Spleen (tissue), 11 donors: Measurements from ENCODE around the gene SLC39A3. TPM values are rescaled to one million over a fixed set of nuclear protein-coding genes. Genes with fewer than 3 reads are reported as not detected.

Experiments
- DNase-seq: peaks from one replicate; pipeline ENCODE4 v3.0.0-alpha.2; 2020
- H3K27ac ChIP-seq, 8 donors: fragments of 200-600 bp; sonication (generic) in 7 of 8; 1 replicate in 4 of 8; 2 replicates in 4 of 8; pipeline versions ENCODE4 v1.5.0 to v1.8.0; 2016 to 2021; ENCODE audit warnings: inconsistent platforms in 4 of 8, mild to moderate bottlenecking in 4 of 8, moderate library complexity in 1 of 8
- H3K27me3 ChIP-seq, 7 donors: fragments of 200-600 bp; sonication (generic) in 6 of 7; replicated peaks in 1 of 7; 1 replicate in 4 of 7; 2 replicates in 3 of 7; pipeline versions ENCODE4 v1.5.0 to v1.8.0; 2016 to 2021; ENCODE audit warnings: inconsistent platforms in 3 of 7, mild to moderate bottlenecking in 1 of 7
- H3K36me3 ChIP-seq, 6 donors: fragments of 200-600 bp; sonication (generic) in 5 of 6; 1 replicate in 4 of 6; 2 replicates in 2 of 6; pipeline versions ENCODE4 v1.5.0 to v1.8.0; 2016 to 2021; ENCODE audit warnings: inconsistent platforms in 2 of 6
- H3K4me1 ChIP-seq, 6 donors: fragments of 200-600 bp; sonication (generic) in 5 of 6; 1 replicate in 3 of 6; 2 replicates in 3 of 6; pipeline versions ENCODE4 v1.5.0 to v1.8.0; 2016 to 2021; ENCODE audit warnings: inconsistent platforms in 3 of 6
- H3K4me3 ChIP-seq, 8 donors: fragments of 200-600 bp; sonication (generic) in 7 of 8; 1 replicate in 4 of 8; 2 replicates in 4 of 8; pipeline versions ENCODE4 v1.5.0 to v1.8.0; 2016 to 2021; ENCODE audit warnings: inconsistent platforms in 4 of 8, mild to moderate bottlenecking in 4 of 8, moderate library complexity in 2 of 8
- H3K9me3 ChIP-seq, 8 donors: fragments of 200-600 bp; sonication (generic) in 7 of 8; 1 replicate in 4 of 8; 2 replicates in 4 of 8; pipeline versions ENCODE4 v1.5.0 to v1.8.0; 2016 to 2021; ENCODE audit warnings: inconsistent platforms in 4 of 8
- POLR2A ChIP-seq, 3 donors: fragments of 450-650 bp; IDR thresholded peaks; one replicate each; pipeline ENCODE4 v1.5.1; 2017; ENCODE audit warnings: antibody characterized with exemption in 3 of 3, mild to moderate bottlenecking in 1 of 3
- POLR2AphosphoS5 ChIP-seq, 3 donors: sonication (generic); formaldehyde crosslinking; IDR thresholded peaks; one replicate each; pipeline ENCODE4 v1.5.1; 2017; ENCODE audit warnings: antibody characterized with exemption in 3 of 3
- WGBS, 5 donors: extraction: QIAGEN DNeasy Blood & Tissue Kit in 3 of 5; methylation state at CpG; one replicate each; pipeline versions ENCODE4 v1.1.5 to v1.1.7; 2013 to 2018; 5-methylcytosine and 5-hydroxymethylcytosine counted together
- intact Hi-C: fragments of 100-400 bp; cut with DNase I; formaldehyde crosslinking; loops from one replicate; pipeline ENCODE4 v1.15.0; 2023; ENCODE audit warnings: low total_unique reads
- polyA plus RNA-seq, 3 donors: library from polyadenylated mRNA; stranded (reverse); fragments of 200-250 nt; gene quantifications; one replicate each; pipeline ENCODE4 v1.2.1, GENCODE V29; 2013
- total RNA-seq, 7 donors: library from RNA; depleted of rRNA in 3 of 7; stranded (reverse); fragments of >200 nt in 3 of 7; fragmentation: NEBNext Ultra II Directional in 4 of 7; extraction: Animal tissue kit (Norgen Biotek cat#: 25700) in 4 of 7; gene quantifications; one replicate each; pipeline versions ENCODE4 v1.1.0 to v1.2.1, GENCODE V29; 2016 to 2021
- TF ChIP-seq, protein P1 (sequence below), 11 experiments: fragments of 200-600 bp in 7 of 11; fragments of 450-650 bp in 4 of 11; sonication (generic) in 4 of 11; IDR thresholded peaks in 8 of 11; conservative IDR thresholded peaks in 3 of 11; 1 replicate in 7 of 11; 2 replicates in 4 of 11; pipeline versions ENCODE4 v1.4.0 to v1.8.0; 2016 to 2021; ENCODE audit warnings: antibody characterized with exemption in 11 of 11, inconsistent platforms in 4 of 11, mild to moderate bottlenecking in 1 of 11
- donor health status: healthy with polysubstance abuse.
- donor health status: DM: no; HTN: no; CAD: no; lungs with moderate emphysema.
- donor health status: DM: no; HTN: no; CAD: no.
- donor health status: Bipolar disorder and iron deficiency.
- donor health status: healthy.
- donor health status: DM: no; HTN: no; CAD: no.
- donor health status: DM: yes; HTN: yes; CAD: no.

Gene SLC39A3
- total and polyA plus RNA-seq, 10 donors = 19.1 to 42.6 (median 27.4) TPM

DNA sequence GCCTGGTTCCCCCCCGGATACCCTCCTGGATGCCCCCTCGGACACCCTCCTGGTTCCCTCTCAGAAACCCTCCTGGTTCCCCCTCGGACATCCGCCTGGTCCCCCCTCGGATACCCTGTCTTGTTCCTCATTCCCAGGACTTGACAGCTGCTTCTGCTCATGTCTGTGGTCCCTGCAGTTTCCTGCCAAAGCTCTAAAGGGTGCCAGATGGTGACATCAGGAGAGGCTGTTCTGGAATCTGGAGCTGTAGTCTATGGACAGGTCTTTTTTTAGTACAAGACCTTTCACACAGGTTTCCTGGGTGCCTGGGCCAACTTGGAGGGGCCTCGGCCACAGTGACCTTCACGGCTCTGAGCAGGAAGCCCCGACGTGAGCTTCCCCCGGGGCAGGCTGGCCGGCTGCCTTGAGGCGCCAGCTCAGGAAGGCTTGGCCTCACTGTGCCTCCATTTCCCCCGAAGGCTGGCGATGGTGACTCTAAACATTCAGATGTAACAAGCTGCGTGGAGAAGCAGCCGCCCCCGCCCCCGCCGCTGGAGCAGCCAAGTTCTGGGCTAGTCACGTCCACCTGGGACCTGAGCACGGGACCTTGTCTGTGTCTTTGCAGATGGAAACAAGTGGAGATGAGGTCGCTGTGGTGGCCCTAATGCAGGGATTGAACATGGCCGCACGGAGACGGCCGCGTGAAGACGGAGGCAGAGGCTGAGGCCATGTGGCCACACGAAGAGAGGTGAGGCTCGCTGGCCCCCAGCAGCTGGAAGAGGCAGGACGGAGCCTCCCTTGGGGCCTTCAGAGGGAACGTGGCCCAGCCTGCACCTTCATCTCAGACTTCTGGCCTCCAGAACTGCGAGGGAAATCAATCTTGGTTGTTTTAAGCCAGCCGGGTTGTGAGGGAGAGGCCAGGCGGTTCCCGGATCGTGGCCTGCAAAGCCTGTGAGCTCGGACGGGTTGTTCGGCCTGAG is 30.5 kb upstream of the SLC39A3 start:
- Histone ChIP-seq H3K9me3 (no peaks in the 10 kb centered on the region), H3K4me1 (peaks cover 20 to 58% (median 46%) of the 10 kb centered on the region in 6 donors), H3K27ac (peak overlapping the region; percentile 35 to 82 (median 72)), H3K36me3 (peaks cover 0 to 63% (median 37%) of the 10 kb centered on the region in 6 donors), H3K27me3 (no peaks in the 10 kb centered on the region), H3K4me3 (no peak overlapping the region)
- peak; percentile 71 for DNase-seq
- no peak for TF ChIP-seq POLR2A (IDR thresholded peaks at IDR 0.05)
- TF ChIP-seq POLR2AphosphoS5 (IDR thresholded peaks at IDR 0.05) = peak in 2 of 3 donors; percentile 29 to 70
- intact Hi-C loops = no loop called here
- 58 to 68% (median 63%) methylated on average over 36 to 40 of the region's 40 CpGs for WGBS, 5 donors

DNA sequence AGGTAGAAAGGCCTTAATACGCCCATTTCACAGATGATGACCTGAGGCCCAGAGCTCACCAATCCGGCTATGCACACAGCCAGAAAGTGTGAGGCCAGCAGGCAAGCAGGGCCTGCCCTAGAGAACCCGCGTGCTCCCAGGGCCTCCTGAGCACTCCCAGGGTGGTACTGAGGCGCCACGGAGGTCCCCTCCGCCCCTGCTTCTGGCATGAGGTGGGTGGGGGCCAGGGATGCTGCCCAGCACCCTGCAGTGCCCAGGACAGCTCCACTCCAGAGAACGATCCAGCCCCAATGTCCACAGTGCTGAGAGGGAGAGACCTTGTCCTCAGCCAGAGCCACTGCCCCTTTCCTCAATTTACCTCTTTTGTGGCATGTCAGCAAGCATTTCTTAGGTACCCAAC is 29.4 kb upstream of the SLC39A3 start:
- H3K4me1 ChIP-seq = peaks cover 9 to 47% (median 35%) of the 10 kb centered on the region in 6 donors
- TF ChIP-seq, protein P1, sequence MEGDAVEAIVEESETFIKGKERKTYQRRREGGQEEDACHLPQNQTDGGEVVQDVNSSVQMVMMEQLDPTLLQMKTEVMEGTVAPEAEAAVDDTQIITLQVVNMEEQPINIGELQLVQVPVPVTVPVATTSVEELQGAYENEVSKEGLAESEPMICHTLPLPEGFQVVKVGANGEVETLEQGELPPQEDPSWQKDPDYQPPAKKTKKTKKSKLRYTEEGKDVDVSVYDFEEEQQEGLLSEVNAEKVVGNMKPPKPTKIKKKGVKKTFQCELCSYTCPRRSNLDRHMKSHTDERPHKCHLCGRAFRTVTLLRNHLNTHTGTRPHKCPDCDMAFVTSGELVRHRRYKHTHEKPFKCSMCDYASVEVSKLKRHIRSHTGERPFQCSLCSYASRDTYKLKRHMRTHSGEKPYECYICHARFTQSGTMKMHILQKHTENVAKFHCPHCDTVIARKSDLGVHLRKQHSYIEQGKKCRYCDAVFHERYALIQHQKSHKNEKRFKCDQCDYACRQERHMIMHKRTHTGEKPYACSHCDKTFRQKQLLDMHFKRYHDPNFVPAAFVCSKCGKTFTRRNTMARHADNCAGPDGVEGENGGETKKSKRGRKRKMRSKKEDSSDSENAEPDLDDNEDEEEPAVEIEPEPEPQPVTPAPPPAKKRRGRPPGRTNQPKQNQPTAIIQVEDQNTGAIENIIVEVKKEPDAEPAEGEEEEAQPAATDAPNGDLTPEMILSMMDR (IDR thresholded peaks at IDR 0.05 in 8 of 11, conservative IDR thresholded peaks at IDR 0.05 in 3 of 11) = no peak
- TF ChIP-seq POLR2A (IDR thresholded peaks at IDR 0.05) = no peak
- no peak for TF ChIP-seq POLR2AphosphoS5 (IDR thresholded peaks at IDR 0.05)
- intact Hi-C loops = no loop called here
- H3K27me3 ChIP-seq = no peaks in the 10 kb centered on the region
- peak overlapping the region in 5 of 8 donors; percentile 44 to 82 (median 71) for H3K27ac ChIP-seq
- 91 to 96% (median 94%) methylated on average over 3 to 8 of the region's 8 CpGs; no CpG with 5 or more reads in 1 of the 5 donors for WGBS, 5 donors
- peaks cover 0 to 74% (median 45%) of the 10 kb centered on the region in 6 donors for H3K36me3 ChIP-seq
- H3K4me3 ChIP-seq = no peak overlapping the region
- no peak for DNase-seq
- H3K9me3 ChIP-seq = no peaks in the 10 kb centered on the region

DNA sequence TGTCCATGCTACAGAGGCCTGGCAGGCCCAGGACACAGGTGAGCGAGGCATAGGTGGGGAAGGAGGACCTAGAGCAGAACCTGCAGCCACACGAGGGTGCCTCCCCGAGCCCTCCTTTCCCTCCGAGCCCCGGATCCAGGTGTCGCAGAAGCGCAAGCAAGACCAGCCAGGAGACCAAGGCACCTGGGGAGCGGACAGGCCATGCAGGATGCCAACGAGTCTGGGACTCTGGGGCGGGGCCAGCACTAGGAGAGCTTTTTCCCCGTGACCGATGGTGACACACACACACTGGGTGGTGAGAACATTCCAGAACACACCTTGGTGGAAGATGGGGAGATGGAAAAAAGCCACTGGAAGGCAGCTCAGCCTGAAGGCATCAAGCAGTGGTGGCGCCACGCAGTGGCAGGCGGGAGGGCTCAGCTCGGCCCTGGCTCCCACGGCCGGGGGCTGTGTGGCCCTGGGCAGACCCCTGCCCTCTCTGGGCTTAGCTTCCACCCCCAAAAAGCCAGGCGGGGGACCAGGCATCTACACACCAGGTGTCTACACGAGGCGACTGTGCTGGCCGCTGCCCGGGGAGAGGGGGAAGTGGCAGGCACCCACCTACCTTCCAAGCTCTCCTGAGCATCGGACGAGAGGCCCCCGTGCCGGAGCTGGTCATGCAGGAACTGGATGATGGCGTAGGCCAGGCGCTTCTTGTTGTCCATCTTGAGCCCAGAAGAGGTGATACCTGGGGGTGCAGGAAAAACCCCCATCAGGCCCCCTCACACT is 28.7 kb upstream of the SLC39A3 start:
- TF ChIP-seq POLR2A (IDR thresholded peaks at IDR 0.05) = no peak
- TF ChIP-seq, protein P1 (IDR thresholded peaks at IDR 0.05 in 8 of 11, conservative IDR thresholded peaks at IDR 0.05 in 3 of 11) = no peak
- TF ChIP-seq POLR2AphosphoS5 (IDR thresholded peaks at IDR 0.05) = no peak
- Histone ChIP-seq H3K4me1 (peaks cover 4 to 42% (median 31%) of the 10 kb centered on the region in 6 donors), H3K36me3 (peaks cover 0 to 81% (median 50%) of the 10 kb centered on the region in 6 donors), H3K27me3 (no peaks in the 10 kb centered on the region), H3K27ac (no peak overlapping the region), H3K4me3 (no peak overlapping the region), H3K9me3 (no peaks in the 10 kb centered on the region)
- intact Hi-C loops = no loop called here
- DNase-seq = peak; percentile 62
- 92 to 95% (median 95%) methylated on average over 18 to 29 of the region's 29 CpGs for WGBS, 5 donors

DNA sequence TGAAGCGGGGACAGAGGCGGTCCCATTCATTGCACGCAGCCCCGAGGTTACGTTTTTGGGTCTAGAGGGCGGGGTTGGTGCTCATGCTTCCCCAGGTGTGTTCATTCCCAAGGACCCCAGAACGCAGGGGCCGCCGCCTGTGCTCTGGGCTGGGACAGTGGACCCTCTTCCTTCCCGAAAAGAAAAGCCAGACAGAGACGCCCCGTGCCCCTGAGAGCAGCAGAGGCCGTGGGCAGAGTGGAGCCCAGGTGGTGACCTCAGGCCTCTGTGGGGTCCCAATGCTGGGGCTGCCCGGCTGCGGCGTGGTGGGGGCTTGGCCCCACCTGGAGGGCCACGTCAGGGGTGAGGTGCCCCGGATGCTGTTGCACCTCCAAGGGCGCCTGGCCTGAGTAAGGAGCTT is 27.9 kb upstream of the SLC39A3 start:
- Histone ChIP-seq H3K9me3 (no peaks in the 10 kb centered on the region), H3K27ac (no peak overlapping the region), H3K36me3 (peaks cover 0 to 89% (median 58%) of the 10 kb centered on the region in 6 donors), H3K4me1 (peaks cover 4 to 51% (median 32%) of the 10 kb centered on the region in 6 donors), H3K4me3 (no peak overlapping the region), H3K27me3 (no peaks in the 10 kb centered on the region)
- peak; percentile 53 for DNase-seq
- no peak for TF ChIP-seq POLR2A (IDR thresholded peaks at IDR 0.05)
- no peak for TF ChIP-seq POLR2AphosphoS5 (IDR thresholded peaks at IDR 0.05)
- TF ChIP-seq, protein P1 (IDR thresholded peaks at IDR 0.05 in 8 of 11, conservative IDR thresholded peaks at IDR 0.05 in 3 of 11) = no peak
- 92 to 97% (median 96%) methylated on average over 18 to 19 of the region's 19 CpGs for WGBS, 5 donors
- intact Hi-C loops = no loop called here
